GM19395 (cell line): ENCODE measurements around the gene SIGLEC9.

Experiments
- ATAC-seq: cut with Tn5 transposase; IDR thresholded peaks from one replicate; pipeline ENCODE4 v1.9.1; 2021; ENCODE audit warnings: mild to moderate bottlenecking, moderate library complexity; ENCODE audit not compliant: unreplicated experiment

SIGLEC9 gene

DNA sequence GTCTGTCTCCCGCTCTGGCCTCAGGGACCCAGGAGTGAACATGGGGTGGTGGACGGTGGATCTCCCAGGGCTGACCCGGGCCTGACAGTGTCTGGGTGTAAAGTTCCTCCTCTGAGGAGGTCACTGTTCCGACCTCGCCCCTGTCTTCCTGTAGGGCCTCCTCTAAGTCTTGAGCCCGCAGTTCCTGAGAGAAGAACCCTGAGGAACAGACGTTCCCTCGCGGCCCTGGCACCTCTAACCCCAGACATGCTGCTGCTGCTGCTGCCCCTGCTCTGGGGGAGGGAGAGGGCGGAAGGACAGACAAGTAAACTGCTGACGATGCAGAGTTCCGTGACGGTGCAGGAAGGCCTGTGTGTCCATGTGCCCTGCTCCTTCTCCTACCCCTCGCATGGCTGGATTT, at the start of gene SIGLEC9:
TSS of gene SIGLEC9 (plus strand) at position 178 of the 400 bp plus-strand sequence. CDS start at position 247, 69 bp downstream.
- no peak for ATAC-seq

DNA sequence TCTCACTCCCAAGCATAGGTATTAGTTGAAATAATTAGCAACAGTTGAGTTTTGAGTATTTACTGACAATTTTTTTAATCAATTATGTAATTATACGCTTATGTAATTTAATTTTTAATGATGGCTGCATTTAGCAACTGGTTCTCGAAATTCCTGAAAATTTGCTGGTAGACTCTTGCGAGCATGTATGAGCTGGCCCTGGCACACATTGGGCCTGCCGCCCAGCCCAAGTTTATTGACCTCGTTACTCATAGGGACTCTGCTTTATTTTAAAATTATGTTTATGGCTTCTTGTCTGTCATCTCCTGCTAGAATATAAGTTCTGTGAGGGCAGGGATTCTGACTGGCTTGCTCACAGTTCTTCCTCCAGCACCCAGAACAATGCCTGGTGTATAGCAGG, 48.7 kb upstream of the SIGLEC9 start:
- no peak for ATAC-seq

DNA sequence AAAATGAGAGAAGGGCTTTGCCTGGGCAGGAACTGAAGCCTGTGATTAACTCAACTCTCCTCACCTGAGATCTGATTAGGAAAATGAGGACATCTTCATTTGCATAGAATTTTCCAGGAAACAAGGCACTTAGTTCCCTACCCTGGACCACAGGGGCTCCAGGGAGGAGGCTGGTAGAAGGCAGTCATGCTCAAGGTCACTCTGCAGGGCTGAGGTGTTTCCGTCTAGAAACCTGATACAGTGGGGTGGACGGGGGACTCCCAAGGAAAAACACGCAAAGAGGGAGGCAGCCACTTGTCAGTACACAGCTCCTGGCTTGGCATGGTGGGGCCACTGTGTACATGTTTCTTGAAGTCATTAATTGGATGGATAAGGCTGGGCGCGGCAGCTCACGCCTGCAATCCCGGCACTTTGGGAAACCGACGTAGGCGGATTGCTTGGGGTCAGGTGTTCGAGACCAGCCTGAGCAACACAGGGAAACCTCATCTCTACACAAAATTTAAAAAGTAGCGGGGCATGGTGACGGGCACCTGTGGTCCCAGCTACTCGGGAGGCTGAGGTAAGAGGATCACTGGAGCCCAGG, 48.0 kb upstream of the SIGLEC9 start:
- ATAC-seq: no peak

DNA sequence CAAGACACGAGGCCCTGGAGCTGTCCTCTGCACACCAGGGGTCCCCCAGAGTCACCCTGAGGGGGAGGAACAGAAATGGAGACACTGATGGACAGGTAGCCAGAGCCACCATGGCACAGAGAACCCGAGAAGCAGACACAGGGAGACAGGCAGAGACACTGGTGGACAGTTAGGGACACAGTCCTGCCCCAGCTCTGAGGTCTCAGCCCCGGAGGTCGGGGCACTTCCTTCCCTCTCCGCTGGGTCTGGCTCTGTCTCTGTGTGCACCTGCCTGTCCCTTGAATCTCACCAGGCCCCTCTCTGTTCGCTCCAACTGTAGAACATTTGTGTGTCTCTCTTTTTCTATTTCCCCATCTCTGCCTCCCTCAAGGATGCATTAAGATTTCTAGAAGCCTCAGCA, 46.6 kb upstream of the SIGLEC9 start:
- no peak for ATAC-seq

DNA sequence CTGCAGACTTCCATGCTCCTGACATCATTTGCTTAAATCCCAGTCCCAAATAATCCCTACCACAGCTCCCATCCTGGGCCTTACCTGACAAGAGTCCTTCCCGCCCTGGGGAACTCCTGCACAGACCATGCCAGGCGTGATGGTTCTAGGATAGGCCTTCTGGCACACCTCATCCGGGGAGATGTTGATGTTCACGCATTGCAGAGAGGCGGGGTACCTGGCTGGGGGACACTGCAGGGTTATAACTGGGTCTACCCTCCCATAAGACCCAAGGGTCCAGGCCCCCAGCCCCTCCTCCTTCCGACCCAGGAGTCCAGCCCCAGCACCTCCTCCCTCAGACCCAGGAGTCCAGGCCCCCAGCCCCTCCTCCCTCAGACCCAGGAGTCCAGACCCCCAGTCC, 46.0 kb upstream of the SIGLEC9 start:
- ATAC-seq: no peak

DNA sequence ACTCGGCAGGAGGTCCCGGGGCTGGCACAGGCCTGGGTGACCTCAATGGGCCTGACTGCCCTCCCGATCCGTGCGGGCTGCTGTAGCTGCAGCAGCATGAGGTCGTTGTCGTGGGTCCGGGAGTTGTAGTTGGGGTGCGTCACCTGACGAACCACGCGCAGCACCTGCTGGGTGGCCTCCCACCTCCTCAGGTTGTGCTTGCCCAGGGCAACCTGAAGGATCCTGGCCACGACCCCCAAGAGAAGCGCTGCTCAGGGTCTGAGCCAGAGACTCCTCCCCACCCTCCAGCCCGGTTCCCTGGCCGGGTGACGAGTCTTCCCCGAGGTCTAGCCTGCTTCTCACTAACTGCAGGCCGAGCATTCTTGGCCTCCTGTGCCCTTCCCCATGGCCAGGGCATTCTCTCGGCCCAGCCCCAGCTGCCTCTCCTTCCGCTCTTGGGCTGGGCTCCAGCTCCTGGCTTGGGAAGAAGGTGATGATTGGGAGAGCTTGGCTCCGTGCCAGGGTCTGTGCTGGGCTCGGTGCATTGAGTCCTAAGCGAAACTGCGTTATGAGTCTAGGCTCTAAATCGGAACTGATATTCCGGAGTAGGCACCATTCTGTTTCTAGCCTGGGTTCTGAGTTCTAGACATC, 45.1 kb upstream of the SIGLEC9 start:
- no peak for ATAC-seq

DNA sequence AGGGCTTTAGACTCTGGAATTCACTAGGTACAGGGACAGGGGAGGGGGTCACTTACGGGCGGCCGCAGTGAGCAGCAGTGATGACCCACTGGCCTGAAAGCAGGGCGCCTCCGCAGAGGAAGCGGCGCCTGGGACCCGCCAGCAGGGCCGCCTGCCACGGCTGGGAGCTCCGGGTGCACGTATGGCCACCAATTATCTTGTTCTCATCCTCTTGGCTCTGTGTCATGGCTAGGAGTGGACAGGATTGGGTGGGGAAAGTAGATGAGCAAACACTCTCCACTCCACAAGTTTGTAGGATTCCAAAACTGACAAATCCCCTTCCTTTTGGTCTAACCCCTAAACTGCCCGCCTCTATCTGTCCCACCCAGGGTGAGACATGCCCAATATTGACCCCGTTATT, 43.2 kb upstream of the SIGLEC9 start:
- ATAC-seq: no peak

DNA sequence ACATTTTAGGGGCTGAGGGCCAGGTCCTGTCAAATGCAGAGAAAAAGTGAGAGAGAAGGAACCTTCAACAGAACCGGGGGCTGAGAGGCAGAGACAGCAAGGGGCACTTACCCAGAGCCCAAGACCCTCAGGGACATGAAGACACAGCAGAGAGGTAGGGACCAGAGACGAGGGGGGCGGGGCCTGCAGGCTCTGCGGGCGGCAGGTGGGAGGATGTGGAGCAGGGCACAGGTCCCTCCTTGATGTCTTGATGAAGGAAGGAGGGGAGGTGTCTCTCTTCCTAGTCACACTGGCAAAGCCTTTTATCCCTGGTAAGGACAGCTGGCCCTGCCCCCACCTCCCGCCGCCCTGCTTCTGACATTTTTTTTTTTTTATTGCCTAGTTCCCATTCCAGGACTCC, 42.1 kb upstream of the SIGLEC9 start, which contains the start of gene KLK14:
TSS of gene KLK14 (minus strand) at position 277 of the 400 bp plus-strand sequence. CDS start at position 4, 273 bp downstream.
- no peak for ATAC-seq

DNA sequence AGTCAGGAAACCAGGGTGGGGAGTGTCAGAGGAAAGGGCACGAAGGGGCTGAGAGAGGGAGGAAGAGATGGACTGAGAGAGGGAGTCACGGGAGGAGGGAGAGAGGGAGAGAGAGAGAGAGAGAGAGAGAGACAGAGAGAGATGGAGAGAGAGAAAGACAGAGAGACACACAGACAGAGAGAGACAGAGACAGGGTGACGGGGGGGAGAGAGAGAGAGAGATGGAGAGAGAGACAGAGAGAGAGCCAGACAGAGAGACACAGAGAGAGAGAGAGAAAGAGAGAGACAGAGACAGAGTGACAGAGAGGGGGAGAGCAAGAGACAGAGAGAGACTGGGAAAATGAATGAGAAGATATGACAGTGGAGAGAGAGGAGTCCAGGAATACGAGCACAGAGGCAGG, 41.5 kb upstream of the SIGLEC9 start:
- no peak for ATAC-seq

DNA sequence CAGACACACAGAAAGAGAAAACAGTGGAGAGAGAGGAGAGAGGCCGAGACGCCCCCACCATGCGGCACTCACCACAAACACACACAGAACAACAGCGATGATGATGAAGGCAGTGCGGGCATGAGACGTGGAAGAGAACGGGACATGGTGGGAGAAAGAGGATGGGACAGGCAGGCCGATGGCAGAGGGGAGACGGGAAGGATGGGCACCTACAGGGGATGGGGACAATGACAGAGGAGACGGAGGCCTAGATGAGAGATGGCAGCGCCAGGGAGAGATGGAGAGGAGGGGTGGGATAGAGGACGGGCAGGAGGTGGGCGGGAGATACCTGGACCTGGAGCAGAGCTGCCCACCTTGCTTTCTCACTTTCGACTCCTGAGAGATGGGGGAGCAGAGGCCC, 40.9 kb upstream of the SIGLEC9 start:
- no peak for ATAC-seq

DNA sequence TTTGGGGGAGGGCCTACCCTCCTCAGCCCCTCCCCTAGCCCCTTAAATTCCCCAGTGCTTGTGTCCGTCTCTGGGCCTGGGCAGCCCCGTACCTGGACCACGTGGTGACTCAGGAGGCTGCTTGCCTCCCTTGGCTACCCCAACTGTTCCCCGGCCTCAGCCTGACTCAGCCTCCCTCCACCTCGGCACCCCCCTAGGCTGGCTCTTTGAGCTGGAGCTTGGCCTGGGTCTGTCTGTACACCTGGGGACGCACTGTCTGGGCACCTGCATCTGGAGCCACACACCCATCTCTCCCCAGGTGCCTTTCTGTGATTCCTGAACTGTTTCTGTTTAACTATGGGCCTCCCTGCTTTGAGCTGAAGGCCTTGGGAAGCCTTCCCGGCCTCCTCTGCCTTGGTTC, 40.2 kb upstream of the SIGLEC9 start:
- no peak for ATAC-seq

DNA sequence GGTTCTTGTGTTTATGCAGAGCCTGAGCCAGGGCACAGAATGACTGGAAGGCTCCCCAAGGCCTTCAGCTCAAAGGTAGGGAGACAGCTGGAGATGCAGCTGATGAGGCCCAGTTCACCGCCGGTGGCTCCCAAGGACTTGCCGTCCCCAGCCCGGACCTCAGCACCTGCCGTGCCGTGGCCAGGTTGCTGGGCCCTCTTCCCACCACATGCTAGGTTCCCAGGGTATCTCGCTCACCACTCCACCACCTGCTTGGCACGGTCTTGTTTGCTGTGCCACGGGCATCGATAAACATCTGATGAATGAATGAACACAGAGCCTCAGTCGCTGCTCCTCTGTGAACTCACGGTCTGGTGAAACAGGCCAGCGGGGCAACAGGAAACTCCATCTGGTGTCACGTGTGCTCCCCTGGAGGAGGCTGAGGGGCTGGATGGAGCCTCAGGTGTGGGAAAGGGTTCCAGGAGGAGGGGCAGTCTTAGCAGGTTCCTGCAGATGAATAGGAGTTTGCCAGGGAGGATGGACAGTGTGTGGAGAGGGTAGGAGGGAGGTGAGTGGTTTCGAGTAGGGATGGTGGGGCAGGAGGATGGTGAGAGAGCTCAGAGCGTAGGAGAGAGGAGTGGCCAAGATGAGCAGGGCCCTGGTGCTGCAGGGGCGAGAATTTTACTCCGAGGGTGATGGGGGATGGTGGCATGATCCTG, 38.4 kb upstream of the SIGLEC9 start:
- ATAC-seq: no peak

DNA sequence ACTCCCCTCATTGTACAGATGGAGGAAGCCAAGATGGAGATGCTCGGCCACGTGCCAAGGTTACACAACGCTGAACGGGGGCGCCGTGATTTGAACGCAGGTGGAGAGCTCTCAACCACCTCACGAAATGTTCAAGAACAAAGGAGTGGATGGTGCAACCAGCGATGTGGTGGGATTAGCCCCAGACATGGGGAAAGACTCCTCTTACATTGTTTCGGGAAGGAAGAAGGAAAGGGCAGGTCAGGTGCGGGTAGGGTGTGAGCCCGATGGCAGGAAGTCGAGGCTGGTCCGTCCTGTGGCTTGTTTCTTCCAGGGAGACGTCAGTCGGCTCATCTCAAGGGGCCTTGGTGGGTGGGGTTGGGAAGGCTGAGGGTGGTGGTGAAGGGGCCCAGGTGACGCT, 34.9 kb upstream of the SIGLEC9 start:
- no peak for ATAC-seq

DNA sequence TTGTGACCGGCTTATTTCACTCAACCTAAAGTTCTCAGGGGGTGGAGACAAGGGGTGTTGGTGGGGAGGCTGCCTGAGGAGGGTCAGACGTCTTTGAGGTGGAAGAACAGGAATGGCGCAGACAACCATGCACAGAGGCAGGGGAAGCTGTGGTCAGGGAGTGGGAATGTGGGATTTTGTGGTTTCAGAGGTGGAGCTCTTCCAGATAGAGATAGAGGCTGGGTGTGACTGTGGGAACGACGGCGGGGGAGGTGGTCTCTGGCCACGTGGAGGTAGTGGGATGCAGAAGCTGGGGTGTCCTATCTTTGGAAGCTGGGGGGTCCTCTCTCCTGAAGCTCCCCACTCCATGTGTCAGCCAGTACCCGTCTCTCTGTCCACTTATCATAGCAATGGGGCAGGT, 34.2 kb upstream of the SIGLEC9 start:
- ATAC-seq: no peak

DNA sequence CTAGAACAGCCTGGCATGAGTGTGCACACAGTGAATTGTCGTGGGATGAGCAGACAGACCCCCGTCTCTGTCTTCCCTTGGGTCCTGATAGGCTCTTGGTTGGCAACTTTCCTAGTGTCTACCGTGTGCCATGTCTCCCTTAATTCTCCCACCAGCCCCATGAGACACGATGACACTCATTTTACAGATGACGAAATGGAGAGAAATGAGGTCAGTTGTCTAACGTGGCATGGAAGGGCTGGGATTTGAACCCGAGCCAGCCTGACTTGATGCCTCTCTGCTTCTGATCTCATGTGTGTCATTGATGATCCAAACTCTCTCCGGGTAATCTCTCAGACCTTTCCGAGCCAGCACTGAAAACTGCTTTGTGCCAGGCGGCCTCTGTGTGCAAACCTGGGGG, 33.6 kb upstream of the SIGLEC9 start:
- ATAC-seq: no peak

DNA sequence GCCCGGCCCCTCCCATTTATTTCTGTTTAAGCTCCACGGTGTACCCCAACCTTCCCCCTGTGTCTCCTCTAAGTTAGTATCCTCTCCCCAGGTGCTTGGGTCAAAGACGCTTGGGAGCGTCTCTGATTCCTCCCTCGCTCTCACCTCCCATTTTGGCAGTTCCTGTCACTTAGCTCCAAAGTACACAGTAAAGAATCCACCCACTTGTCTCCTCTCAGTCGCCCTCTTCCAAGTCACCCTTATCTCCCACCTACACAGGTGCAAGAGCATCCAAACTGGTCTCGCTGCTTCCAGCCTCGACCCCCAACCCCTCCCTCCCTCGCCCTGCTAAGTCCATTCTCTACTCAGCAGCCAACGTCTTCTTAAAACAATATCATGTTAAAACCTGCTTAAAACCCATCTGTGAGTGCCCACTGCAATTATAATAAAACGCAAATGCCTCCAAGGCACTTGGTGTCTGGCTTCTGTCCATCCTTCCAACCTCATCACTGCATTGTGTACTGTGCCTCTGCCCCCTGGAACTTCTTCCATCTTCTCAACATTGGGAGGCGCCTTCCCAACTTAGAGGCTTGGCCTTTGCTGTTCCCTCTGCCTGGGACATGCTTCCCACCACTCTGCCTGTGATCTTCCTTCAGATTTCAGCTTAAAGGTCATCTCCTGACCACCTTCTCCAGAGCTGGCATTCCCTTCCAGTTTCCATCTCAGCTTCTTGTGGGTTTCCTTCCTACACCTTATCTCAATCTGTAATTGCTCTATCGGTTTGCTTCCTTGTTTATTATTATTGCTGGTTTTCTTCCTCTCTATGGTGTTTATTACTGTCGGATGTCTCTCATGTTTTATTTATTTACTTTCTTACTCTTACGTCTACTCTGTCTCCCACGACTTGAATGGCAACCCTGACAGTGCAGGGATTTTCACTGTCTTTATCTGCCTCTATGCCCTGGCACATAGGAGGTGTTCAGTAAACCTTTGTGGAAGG, 32.5 kb upstream of the SIGLEC9 start:
- ATAC-seq: no peak

DNA sequence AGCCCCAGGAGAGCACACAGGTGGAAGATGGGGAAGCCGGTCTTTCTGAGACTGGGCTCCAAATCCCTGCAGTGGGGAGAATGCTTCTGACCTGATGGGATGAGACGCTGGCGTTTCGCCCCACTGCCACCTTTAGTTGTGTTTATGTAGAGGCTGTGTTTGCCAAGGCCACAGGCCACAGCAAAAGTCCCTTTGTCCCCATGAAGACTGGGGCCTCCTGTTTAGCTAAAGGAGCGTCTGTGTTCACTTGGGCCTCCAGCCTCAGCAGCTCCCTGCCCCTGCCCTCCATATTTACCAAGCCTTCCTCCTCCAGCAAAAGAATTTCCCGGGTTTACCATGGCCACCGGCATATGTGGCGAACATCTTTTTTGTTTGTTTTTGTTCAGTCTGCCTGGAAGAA, 31.6 kb upstream of the SIGLEC9 start:
- no peak for ATAC-seq

DNA sequence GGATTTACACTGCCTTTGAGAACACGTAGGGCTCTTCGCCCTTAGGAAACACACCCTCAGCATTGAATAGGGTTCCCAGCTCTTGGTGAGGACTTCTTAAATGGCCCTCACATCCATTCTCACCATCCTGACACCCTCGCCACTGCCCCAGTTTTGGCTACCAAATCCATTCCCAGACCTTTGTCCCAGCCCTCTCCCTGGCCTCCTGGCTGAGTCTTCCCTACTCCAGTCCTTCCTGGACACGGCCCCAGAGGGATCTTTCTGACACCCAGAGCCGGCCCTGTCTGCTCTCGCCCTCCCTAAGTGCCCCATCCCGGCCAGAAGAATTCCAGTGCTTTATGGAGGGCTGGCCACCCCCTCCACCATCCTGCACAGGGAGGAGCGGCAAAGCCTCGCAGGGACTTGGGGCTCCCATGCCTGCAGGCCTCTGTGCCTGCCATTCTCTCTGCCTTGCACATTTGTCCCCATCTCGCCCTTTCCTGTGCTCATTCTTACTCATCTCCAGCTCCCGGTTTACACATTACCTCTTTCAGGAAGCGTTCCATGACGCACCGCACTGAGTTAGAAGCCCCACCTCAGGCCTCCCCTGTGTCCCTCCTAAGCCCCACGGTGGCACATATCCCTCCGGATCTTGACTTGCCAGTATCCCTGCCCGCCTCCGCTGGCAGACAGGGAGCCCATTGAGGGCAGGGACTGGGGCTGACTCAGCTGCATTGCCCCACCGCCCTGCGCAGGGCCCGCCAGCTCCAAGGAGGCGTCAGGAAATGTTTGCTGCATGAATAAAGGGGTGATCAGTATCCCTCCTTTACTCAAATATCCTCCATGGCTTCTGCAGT, 31.0 kb upstream of the SIGLEC9 start:
- ATAC-seq: no peak

DNA sequence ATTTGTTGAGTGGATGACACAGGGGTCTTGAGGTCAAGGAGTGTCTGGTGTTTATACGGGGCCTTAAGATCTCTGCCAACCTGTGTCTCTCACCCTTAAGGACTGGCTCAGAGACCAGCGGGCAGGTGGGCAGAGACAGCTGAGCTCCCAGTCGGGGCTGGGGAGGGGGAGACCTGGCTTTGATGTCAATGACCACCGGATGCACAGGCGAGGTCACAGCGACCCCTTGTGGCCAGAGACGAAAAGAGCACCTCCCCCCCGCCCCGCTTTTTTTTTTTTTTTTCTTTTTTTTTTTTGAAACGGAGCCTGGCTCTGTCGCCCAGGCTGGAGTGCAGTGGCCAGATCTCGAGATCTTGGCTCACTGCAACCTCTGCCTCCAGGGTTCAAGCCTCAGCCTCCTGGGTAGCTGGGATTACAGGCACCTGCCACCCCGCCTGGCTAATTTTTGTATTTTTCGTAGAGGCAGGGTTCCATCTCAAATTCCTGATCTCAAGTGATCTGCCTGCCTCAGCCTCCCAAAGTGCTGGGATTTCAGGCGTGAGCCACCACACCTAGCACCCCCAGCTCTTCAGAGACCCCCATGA, 29.9 kb upstream of the SIGLEC9 start:
- ATAC-seq: no peak
